ENCODE data around the gene PSMG3.

DNA sequence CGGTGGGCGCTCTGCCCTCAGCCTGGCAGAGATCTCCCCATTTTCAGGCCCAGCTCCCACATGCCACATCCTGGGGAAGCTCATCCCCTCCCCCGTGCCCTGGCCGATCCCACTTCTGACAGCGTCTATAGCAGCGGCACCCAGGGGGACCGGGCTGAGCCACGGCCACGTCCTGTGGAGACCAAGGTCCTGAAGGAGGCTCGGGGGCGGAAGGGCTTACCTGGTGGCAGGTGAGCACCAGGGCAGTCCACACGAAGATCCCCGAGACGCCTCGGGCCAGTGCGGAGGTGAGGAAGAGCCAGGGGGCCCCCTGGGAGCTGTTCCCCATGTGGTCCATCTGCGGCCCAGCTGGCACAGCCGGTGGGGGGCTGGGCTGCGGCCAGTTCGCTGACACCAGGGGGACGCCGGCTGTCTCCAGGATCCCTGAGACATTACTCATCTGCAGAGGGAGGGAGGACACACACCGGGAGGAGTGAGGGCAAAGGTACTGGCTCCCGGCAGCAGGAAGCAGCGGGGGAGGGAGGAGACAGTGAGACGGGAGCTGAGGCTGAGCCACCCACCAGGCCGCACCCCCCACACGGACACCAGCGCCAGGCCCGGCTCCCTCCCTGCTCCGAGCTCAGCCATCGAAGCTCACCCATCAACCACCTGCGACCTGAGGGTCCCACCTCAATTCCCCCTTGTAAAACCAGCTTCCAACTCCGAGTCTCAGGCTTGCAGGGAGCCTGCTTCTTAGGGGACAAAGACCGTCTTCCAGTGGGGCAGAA is 14.6 kb downstream of the PSMG3 start:
- TF ChIP-seq POLR2A (IDR thresholded peaks at IDR 0.05) = no peak
- TF ChIP-seq, protein P1, sequence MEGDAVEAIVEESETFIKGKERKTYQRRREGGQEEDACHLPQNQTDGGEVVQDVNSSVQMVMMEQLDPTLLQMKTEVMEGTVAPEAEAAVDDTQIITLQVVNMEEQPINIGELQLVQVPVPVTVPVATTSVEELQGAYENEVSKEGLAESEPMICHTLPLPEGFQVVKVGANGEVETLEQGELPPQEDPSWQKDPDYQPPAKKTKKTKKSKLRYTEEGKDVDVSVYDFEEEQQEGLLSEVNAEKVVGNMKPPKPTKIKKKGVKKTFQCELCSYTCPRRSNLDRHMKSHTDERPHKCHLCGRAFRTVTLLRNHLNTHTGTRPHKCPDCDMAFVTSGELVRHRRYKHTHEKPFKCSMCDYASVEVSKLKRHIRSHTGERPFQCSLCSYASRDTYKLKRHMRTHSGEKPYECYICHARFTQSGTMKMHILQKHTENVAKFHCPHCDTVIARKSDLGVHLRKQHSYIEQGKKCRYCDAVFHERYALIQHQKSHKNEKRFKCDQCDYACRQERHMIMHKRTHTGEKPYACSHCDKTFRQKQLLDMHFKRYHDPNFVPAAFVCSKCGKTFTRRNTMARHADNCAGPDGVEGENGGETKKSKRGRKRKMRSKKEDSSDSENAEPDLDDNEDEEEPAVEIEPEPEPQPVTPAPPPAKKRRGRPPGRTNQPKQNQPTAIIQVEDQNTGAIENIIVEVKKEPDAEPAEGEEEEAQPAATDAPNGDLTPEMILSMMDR (IDR thresholded peaks at IDR 0.05) = no peak
